ENCODE results near the gene ZNF346.

Gene ZNF346

DNA sequence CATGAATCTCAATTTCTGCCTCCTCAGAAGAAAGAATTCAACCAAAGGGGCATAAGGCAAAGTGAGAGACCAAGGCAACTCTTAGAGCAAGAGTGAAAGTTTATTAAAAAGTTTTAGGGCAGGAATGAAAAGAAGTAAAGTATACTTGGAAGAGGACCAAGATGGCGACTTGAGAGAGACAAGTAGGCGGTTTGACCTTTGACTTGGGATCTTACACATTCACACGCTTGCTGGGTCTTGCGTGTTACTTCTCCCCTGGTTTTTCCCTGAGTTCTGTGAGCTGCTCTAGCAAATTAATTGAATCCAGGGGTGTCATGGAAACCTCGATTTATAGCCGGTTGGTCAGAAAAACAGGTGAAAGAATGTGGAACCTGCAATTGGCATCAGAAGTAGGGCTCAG, 7.0 kb downstream of the ZNF346 start:
- DNase-seq (ENCODE audit: low read depth) = no peak
- TF ChIP-seq MAX (IDR thresholded peaks at IDR 0.05; ENCODE audit: low read depth, low read length) = no peak
- TF ChIP-seq POLR2A (IDR thresholded peaks at IDR 0.05; ENCODE audit: extremely low read depth, insufficient read length) = no peak
- no peak for TF ChIP-seq CTCF (IDR thresholded peaks at IDR 0.05; ENCODE audit: low read depth, low read length)
- TF ChIP-seq MYC (IDR thresholded peaks at IDR 0.05; ENCODE audit: low read depth, low read length) = no peak
- H3K4me3 ChIP-seq (ENCODE audit: low read depth, low read length) = no peak overlapping the region

- DNase-seq (ENCODE audit: low read depth) = no peak
- TF ChIP-seq MAX (IDR thresholded peaks at IDR 0.05; ENCODE audit: low read depth, low read length) (no peak), POLR2A (IDR thresholded peaks at IDR 0.05; ENCODE audit: extremely low read depth, insufficient read length) (no peak), CTCF (IDR thresholded peaks at IDR 0.05; ENCODE audit: low read depth, low read length) (no peak), MYC (IDR thresholded peaks at IDR 0.05; ENCODE audit: low read depth, low read length) (no peak)
- H3K4me3 ChIP-seq (ENCODE audit: low read depth, low read length) = no peak overlapping the region
Measured at GRCh38 chr5:177035976-177036375, 13.5 kb downstream of the ZNF346 start.

- no peak overlapping the region for H3K4me3 ChIP-seq (ENCODE audit: low read depth, low read length)
- DNase-seq (ENCODE audit: low read depth) = no peak
- TF ChIP-seq POLR2A (IDR thresholded peaks at IDR 0.05; ENCODE audit: extremely low read depth, insufficient read length) = no peak
Measured at GRCh38 chr5:177036443-177036842, 13.9 kb downstream of the ZNF346 start.

DNA sequence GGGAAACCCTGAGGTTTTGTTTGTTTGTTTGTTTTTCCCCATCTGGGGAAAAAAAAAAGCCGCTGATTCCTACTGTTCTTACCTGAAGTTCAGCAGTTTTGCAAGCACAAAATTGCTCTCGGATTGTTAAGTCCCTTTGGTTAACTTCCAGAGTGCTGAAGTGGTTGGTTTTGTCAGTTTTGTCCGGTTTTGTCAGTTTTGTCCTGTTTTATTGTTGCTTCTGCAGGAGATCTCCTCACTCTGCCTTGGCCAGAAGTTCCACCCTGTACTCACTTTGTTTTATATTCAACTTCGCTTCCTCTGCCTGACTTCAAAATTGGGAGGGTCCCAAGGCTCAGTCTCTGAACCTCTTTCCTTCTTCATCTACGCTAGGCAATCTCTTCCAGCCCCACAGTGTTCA, 14.4 kb downstream of the ZNF346 start:
- DNase-seq (ENCODE audit: low read depth) = no peak
- TF ChIP-seq POLR2A (IDR thresholded peaks at IDR 0.05; ENCODE audit: extremely low read depth, insufficient read length) = no peak
- TF ChIP-seq MAX (IDR thresholded peaks at IDR 0.05; ENCODE audit: low read depth, low read length) = no peak
- no peak for TF ChIP-seq CTCF (IDR thresholded peaks at IDR 0.05; ENCODE audit: low read depth, low read length)
- no peak for TF ChIP-seq MYC (IDR thresholded peaks at IDR 0.05; ENCODE audit: low read depth, low read length)
- no peak overlapping the region for H3K4me3 ChIP-seq (ENCODE audit: low read depth, low read length)

- TF ChIP-seq POLR2A (IDR thresholded peaks at IDR 0.05; ENCODE audit: extremely low read depth, insufficient read length) (no peak), MAX (IDR thresholded peaks at IDR 0.05; ENCODE audit: low read depth, low read length) (no peak), MYC (IDR thresholded peaks at IDR 0.05; ENCODE audit: low read depth, low read length) (no peak), CTCF (IDR thresholded peaks at IDR 0.05; ENCODE audit: low read depth, low read length) (no peak)
- DNase-seq (ENCODE audit: low read depth) = no peak
- no peak overlapping the region for H3K4me3 ChIP-seq (ENCODE audit: low read depth, low read length)
Measured at GRCh38 chr5:177040814-177041420, 18.4 kb downstream of the ZNF346 start.

DNA sequence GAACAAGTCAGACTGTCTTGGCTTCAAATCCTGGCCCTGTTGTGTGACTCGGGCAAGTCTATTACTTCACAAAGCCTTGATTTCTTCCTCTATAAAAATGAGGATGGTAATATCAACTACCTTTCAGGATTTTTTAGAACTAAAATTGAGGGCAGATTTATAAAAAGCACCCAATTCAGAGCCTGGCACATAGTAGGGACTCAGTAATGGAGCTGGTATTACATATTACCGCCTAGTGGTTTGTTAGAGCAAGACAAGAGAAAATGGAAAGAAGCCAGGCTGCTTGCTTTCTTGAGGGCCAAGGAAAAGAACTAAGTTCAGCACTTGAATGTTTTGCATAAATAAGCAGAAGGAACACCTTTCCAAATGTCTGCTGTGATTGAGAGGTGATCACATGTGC, 19.4 kb downstream of the ZNF346 start:
- DNase-seq (ENCODE audit: low read depth) = no peak
- H3K4me3 ChIP-seq (ENCODE audit: low read depth, low read length) = no peak overlapping the region
- TF ChIP-seq MAX (IDR thresholded peaks at IDR 0.05; ENCODE audit: low read depth, low read length) (no peak), POLR2A (IDR thresholded peaks at IDR 0.05; ENCODE audit: extremely low read depth, insufficient read length) (no peak), MYC (IDR thresholded peaks at IDR 0.05; ENCODE audit: low read depth, low read length) (no peak), CTCF (IDR thresholded peaks at IDR 0.05; ENCODE audit: low read depth, low read length) (no peak)
